HG03064 (cell line): ENCODE measurements around the gene DLL4.
"Not testable (repeated sequence)": the region's sequence is repeated elsewhere in the genome, so short reads cannot be mapped to it uniquely, and the experiment has no call there.

Experiments
- ATAC-seq: cut with Tn5 transposase; IDR thresholded peaks from one replicate; pipeline ENCODE4 v1.9.1; 2021; ENCODE audit warnings: low read depth; ENCODE audit not compliant: unreplicated experiment

DLL4 gene

GRCh38 chr15:40957041-40957555 lies 28.0 kb downstream of the DLL4 start:
- no peak for ATAC-seq

DNA sequence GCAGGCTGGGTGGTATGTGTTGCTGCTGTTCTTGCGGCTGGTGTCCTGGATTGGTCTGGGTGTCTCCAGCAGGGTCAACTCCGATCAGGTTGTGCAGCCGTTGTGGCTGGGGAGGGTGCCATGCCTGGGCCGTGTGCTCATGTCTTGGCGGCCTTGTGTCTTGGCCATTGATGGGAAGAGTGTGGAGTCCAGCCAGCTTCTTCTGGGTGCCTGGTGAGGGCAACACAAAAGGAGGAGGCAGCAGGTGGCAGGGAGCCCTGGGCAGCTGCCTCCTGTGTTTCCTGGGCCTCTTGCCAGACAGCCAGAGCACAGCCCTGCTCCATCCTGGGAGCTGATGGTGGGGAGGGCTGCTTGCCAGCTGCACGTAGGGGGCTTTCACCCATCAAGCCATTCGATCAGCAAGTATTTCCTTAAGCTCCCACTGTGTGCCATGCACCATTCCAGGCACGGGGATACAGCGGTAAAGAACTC lies 28.5 kb downstream of the DLL4 start:
- no peak for ATAC-seq

- no peak for ATAC-seq
Measured at GRCh38 chr15:40958146-40958545, 29.0 kb downstream of the DLL4 start.

DNA sequence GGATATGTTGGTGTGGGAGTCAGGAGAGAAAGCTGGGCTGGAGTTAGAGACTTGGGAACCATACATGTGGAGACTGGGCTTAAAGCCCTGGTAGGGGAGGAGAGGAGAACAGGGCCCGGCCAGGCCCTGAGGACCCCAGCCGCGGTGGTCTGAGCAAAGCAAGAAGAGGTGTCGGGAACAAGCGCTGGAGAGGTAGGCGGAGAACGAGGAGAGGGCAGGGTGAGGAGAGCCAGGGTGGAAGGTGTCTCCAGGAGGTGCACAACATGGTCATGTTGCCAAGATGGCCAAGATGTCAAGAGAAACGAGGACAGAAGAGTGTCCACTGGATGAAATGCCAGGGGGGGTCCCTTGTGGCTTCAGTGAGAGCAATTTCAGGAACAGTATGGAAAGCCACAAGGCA lies 29.6 kb downstream of the DLL4 start:
- no peak for ATAC-seq

DNA sequence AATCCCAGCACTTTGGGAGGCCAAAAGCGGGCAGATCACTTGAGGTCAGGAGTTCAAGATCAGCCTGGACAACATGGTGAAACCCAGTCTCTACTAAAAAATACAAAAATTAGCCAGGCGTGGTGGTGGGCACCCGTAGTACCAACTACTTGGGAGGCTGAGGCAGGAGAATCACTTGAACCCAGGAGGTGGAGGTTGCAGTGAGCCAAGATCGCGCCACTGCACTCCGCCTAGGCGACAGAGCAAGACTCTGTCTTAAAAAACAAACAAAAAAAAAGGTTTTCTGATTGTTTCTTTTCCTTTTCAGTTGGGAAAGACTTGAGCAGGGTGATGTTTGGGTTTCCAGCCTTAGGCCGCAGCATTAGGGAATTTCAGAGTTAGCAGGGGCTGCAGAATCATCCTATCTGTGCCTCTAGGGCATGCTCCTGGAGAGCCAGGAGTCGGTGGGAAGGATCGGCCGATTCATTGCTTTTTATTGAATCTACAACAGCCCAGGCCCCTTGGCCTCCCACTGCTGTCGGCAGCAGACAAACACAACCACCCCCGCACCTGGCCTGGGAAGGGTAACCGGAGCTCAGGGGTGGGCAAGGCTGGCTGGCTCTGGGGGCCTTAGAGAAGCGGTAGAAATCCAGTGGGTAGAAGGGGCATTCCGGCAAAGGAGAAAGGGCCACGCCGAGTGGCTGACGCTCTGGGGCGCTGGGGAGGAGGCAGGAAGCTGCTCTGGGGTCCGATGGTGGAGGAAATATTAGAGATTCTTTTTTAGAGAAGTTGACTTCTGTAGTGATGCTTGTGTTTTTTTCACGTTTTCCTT lies 30.4 kb downstream of the DLL4 start:
- ATAC-seq = no peak

GRCh38 chr15:40960151-40960885 lies 31.2 kb downstream of the DLL4 start:
- ATAC-seq = no peak

- no peak for ATAC-seq
Measured at GRCh38 chr15:40960925-40961324, 31.8 kb downstream of the DLL4 start.

DNA sequence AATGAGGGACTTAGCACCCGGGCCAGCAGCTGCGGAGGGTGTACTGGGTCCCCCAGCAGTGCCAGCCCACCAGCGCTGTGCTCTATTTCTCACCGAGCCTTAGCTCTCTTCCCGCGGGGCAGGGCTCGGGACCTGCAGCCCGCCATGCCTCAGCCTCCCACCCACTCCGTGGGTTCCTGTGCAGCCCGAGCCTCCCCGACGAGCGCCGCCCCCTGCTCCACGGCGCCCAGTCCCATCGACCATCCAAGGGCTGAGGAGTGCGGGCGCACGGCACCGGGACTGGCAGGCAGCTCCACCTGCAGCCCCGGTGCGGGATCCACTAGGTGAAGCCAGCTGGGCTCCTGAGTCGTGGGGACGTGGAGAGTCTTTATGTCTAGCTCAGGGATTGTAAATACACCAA lies 32.6 kb downstream of the DLL4 start:
- ATAC-seq = not testable (repeated sequence)

DNA sequence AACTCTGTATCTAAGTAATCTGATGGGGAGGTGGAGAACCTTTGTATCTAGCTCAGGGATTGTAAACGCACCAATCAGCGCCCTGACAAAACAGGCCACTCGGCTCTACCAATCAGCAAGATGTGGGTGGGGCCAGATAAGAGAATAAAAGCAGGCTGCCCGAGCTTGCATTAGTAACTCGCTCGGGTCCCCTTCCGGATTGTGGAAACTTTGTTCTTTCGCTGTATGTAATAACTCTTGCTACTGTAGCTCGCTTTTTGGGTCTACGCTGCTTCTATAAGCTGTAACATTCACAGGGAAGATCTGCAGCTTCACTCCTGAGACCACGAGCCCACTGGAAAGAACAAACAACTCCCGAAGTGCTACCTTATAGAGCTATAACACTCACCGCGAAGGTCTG lies 33.2 kb downstream of the DLL4 start:
- ATAC-seq = not testable (repeated sequence)

DNA sequence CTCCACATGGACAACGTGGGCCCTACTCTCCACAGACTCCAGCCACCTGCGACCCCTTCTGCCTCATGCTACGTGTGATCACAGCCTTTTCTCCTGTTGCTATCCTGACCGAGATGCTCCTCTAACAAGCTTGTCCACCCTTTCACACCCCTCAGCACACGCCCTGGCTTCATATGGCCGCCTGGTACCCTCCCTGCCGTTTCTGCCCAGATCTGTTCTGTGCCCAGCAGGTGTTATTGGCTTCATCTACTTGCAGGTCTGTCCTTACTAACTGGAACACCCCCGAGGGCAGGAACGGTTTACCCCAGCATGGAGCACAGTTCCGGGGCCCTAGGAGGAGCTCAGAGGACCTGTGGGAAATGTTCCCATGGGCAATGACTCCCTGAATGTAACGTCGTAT lies 34.1 kb downstream of the DLL4 start:
- ATAC-seq = no peak

GRCh38 chr15:40964006-40964405 lies 34.9 kb downstream of the DLL4 start:
- ATAC-seq = no peak

DNA sequence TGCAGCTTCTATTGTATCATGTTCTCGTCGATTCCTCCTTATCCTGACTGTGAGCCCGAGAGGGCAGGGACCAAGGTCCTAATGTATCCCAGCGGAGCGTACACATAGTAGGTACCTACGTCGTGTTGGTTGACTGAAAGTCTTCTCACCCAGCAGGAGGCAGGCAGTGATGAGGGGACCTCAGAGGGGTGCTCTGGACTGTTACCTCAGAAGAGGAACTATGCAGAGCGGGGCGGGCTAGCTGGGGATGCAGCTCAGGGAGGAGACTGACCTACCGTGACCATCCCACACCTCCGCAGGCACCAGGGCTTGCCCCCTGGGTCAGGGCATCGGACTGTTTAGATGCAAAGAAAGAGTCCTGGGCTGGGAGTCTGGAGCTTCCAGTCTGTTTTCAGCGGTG lies 35.5 kb downstream of the DLL4 start:
- no peak for ATAC-seq

- no peak for ATAC-seq
Measured at GRCh38 chr15:40968290-40969085, 39.3 kb downstream of the DLL4 start.

- ATAC-seq = no peak
Measured at GRCh38 chr15:40969363-40969762, 40.2 kb downstream of the DLL4 start.

DNA sequence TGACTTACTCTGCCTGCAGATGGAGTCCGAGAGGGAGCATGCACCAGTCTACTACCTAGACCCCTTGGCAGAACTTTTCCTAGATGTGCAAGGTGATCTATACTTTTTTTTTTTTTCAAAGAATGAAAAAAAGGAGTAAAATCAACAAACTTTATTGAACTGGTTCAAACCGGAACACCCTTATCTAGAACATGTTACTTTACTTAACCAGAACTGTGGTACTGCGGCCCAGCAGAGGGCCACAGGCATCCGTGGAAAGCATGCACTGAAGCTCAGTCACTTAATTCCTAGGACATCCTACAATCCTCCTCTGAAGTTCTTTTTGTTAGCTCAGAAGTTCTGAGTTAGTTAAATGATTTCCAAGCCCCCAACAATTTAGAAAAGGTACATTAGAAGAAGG lies 45.7 kb downstream of the DLL4 start:
- no peak for ATAC-seq

- no peak for ATAC-seq
Measured at GRCh38 chr15:40976819-40977218, 47.7 kb downstream of the DLL4 start.

DNA sequence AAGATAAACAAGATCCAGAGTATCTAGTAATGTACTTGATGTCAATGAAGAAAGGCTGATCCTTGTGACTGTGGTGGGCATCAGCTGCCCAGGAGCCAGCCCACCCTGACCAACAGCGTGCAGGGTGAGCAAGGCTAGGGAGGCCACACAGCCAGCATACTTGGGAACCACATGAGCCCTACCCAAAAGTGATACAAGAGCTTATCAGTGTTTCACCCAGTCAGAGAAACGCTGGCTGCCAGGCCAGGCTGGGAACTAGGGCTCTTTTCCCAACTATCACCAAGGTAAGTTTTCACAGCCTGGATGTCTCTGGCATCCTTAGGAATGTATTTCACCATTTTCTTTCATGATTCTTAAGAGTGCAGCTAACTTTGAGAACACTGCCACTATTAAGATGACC lies 49.0 kb downstream of the DLL4 start:
- no peak for ATAC-seq

DNA sequence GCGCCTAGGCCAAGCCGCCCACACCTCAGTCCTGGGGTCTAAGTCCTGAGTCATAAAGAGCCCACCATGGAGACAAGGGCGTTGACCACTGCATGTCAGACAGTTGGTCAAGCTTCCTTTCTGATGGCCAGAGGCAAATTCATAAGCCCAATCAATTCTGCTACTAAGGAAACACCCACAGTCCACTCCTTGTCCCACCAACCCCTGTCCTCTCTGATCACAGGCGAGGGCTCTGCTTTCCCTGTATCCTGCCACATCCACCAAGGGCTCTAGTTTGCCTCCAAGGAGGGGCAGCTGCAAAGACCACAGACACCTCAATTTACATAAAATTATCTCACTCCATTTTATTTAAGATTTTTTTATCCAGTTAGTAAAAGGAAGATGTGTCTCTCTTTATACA lies 49.4 kb downstream of the DLL4 start:
- ATAC-seq = no peak

GRCh38 chr15:40981186-40981585 lies 52.0 kb downstream of the DLL4 start:
- ATAC-seq = no peak

DNA sequence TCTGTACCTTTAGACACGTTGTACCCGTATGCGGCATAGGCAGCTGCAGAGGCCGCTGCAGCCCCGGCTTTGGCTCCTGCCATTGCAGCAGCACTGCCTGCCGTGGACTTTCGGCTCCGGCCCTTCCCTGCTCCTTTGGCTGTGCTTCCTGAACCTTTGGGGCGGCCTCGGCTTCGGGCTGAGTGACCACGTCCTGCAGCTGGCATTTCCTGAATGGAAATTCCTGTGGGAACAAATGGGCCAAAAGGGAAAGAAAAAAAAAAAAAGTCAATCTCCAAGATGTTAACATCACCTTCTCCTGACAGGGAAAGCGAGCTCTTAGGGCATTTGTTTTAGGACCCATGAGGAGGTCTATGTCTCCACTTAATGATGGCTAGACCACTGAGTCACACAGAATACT lies 53.7 kb downstream of the DLL4 start:
- ATAC-seq = no peak

DNA sequence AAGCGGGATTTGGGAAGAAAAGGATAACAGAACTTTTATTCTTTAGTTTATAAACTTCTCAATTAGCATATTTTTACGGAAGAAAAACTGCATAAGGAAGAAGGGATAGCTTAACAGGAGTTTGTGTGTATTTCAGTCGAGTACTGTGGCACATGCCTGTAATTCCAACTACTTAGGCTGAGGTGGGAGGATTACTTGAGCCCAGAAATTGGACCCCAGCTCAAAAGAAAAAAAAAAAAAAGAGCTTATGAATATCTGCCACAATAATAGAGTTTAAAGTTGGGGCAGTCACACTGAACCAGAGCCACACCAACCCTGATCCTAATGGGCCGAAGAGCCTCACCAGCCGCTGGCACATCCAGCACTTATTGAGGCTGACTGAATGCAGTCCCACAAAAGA lies 55.3 kb downstream of the DLL4 start:
- ATAC-seq = no peak
